ENCODE data around the gene DIS3L2.

DNA sequence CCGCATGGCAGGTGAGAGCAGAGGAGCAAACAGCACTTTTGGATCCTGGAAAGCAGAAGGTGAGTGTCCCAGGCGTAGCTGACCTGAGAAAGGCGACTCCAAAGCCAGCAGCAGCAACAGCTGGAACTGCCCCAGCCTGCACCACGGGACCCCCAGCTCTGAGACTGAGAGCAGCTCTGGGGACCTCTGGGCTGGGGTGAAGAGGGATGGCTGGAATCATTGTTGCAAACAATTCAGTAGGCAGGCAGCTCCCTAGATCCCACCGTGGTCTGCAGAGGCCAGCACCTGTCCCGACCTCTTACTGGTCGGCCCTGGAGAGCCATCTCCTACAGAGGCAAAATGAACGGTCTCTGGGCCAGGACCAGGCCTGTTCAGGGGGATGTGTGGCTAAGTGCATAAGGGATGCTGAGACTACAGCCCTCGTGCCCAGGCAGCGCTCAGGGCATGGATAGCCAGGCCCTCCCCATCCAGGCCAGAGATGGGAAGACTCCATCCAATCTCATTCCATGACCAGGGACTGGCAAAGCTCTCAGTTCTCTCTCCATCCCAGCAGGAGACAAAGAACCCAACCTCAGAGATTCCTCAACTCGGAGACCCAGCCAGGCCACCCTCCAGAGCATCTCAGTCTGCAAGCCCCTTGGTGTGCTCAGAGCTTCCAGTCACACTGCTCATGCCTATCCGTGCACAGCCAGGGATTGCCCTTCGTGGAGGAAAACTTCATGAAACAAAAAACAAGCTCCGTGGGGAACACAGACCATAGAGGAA is 378.8 kb downstream of the DIS3L2 start:
- TF ChIP-seq, protein P1, sequence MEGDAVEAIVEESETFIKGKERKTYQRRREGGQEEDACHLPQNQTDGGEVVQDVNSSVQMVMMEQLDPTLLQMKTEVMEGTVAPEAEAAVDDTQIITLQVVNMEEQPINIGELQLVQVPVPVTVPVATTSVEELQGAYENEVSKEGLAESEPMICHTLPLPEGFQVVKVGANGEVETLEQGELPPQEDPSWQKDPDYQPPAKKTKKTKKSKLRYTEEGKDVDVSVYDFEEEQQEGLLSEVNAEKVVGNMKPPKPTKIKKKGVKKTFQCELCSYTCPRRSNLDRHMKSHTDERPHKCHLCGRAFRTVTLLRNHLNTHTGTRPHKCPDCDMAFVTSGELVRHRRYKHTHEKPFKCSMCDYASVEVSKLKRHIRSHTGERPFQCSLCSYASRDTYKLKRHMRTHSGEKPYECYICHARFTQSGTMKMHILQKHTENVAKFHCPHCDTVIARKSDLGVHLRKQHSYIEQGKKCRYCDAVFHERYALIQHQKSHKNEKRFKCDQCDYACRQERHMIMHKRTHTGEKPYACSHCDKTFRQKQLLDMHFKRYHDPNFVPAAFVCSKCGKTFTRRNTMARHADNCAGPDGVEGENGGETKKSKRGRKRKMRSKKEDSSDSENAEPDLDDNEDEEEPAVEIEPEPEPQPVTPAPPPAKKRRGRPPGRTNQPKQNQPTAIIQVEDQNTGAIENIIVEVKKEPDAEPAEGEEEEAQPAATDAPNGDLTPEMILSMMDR (IDR thresholded peaks at IDR 0.05; ENCODE audit: low read length), result no peak
- TF ChIP-seq EZH2 (IDR thresholded peaks at IDR 0.05; ENCODE audit: borderline replicate concordance, low read length), result no peak

Data from OCI-LY1 (cell line).